MM.1S (cell line): Measurements from ENCODE around the gene NUCB1.
A peak's percentile ranks its signal among the peaks of the same experiment; 100 is the strongest.

Experiments
- DNase-seq: peaks from one replicate; pipeline ENCODE4 v3.0.0-alpha.2; 2015
- H2AFZ ChIP-seq: fragments of 300-600 bp; sonication (generic); 2 replicates; pipeline ENCODE4 v1.6.0; 2016; ENCODE audit warnings: antibody characterized with exemption, low read length
- H3F3A ChIP-seq: fragments of 300-600 bp; sonication (generic); 2 replicates; pipeline ENCODE4 v1.6.1; 2016; ENCODE audit warnings: mild to moderate bottlenecking, antibody characterized with exemption, low read length, moderate library complexity, mixed read lengths; ENCODE audit not compliant: insufficient read depth
- H3K27ac ChIP-seq: fragments of 300-600 bp; sonication (generic); 2 replicates; pipeline ENCODE4 v1.5.1; 2016; ENCODE audit warnings: mild to moderate bottlenecking, low read length
- H3K27me3 ChIP-seq: fragments of 300-600 bp; sonication (generic); replicated peaks from 2 replicates; pipeline ENCODE4 v1.6.0; 2016; ENCODE audit warnings: low read length; ENCODE audit not compliant: insufficient read depth
- H3K36me3 ChIP-seq: fragments of 300-600 bp; sonication (generic); replicated peaks from 2 replicates; pipeline ENCODE4 v1.6.1; 2016; ENCODE audit warnings: mild to moderate bottlenecking, low read length, mixed read lengths; ENCODE audit not compliant: insufficient read depth
- H3K4me1 ChIP-seq: fragments of 300-600 bp; sonication (generic); 2 replicates; pipeline ENCODE4 v1.6.1; 2016; ENCODE audit warnings: low read length, mixed read lengths
- H3K4me2 ChIP-seq: fragments of 300-600 bp; sonication (generic); 2 replicates; pipeline ENCODE4 v1.6.0; 2016; ENCODE audit warnings: low read depth, low read length
- H3K4me3 ChIP-seq: fragments of 300-600 bp; sonication (generic); 2 replicates; pipeline ENCODE4 v1.5.1; 2016; ENCODE audit warnings: low read length, mixed read lengths
- H3K79me2 ChIP-seq: fragments of 300-600 bp; sonication (generic); 2 replicates; pipeline ENCODE4 v1.6.1; 2016; ENCODE audit warnings: mixed run types, low read length, mixed read lengths
- H3K9ac ChIP-seq: fragments of 300-600 bp; sonication (generic); 2 replicates; pipeline ENCODE4 v1.6.1; 2016; ENCODE audit warnings: low read length, mixed read lengths
- H3K9me2 ChIP-seq: fragments of 300-600 bp; sonication (generic); replicated peaks from 2 replicates; pipeline ENCODE4 v1.6.1; 2016; ENCODE audit warnings: mild to moderate bottlenecking, low read length, mixed read lengths; ENCODE audit not compliant: insufficient read depth
- H3K9me3 ChIP-seq: fragments of 300-600 bp; sonication (generic); replicated peaks from 2 replicates; pipeline ENCODE4 v1.6.1; 2016; ENCODE audit warnings: mild to moderate bottlenecking, low read length, mixed read lengths; ENCODE audit not compliant: insufficient read depth
- H4K20me1 ChIP-seq: fragments of 300-600 bp; sonication (generic); 2 replicates; pipeline ENCODE4 v1.6.1; 2016; ENCODE audit warnings: mild to moderate bottlenecking, low read length, moderate library complexity, mixed read lengths; ENCODE audit not compliant: insufficient read depth
- CTCF ChIP-seq: fragments of 300-600 bp; sonication (generic); IDR thresholded peaks from 2 replicates; pipeline ENCODE4 v1.5.1; 2016; ENCODE audit warnings: antibody characterized with exemption, low read length, mixed read lengths
- EZH2 ChIP-seq: fragments of 300-600 bp; sonication (generic); optimal IDR thresholded peaks from 2 replicates; pipeline ENCODE3; 2017; ENCODE audit warnings: low read depth, mild to moderate bottlenecking, antibody characterized with exemption, low read length, mixed read lengths
- EZH2phosphoT487 ChIP-seq: fragments of 300-600 bp; sonication (generic); IDR thresholded peaks from 2 replicates; pipeline ENCODE4 v1.6.1; 2018; ENCODE audit warnings: antibody characterized with exemption, low read length

Gene NUCB1

GRCh38 chr19:48969276-48970138 is 69.4 kb downstream of the NUCB1 start:
- peaks cover 35% of the 10 kb centered on the region for H3F3A ChIP-seq
- no peak for TF ChIP-seq EZH2phosphoT487
- no peak for TF ChIP-seq EZH2
- no peak for TF ChIP-seq CTCF

GRCh38 chr19:48970139-48970766 is 70.1 kb downstream of the NUCB1 start:
- H3K79me2 ChIP-seq, result peaks cover 16% of the 10 kb centered on the region
- peaks cover 31% of the 10 kb centered on the region for H3F3A ChIP-seq
- H3K36me3 ChIP-seq, result no peaks in the 10 kb centered on the region
- no peak for TF ChIP-seq CTCF
- TF ChIP-seq EZH2phosphoT487, result no peak
- no peak for TF ChIP-seq EZH2
- no peaks in the 10 kb centered on the region for H3K9me2 ChIP-seq
- no peaks in the 10 kb centered on the region for H3K9me3 ChIP-seq
- H4K20me1 ChIP-seq, result no peaks in the 10 kb centered on the region
- no peak for DNase-seq
- no peak overlapping the region for H3K27ac ChIP-seq
- no peak overlapping the region for H3K9ac ChIP-seq
- H3K4me3 ChIP-seq, result no peak overlapping the region
- H3K4me2 ChIP-seq, result no peak overlapping the region
- no peaks in the 10 kb centered on the region for H3K27me3 ChIP-seq
- no peak overlapping the region for H2AFZ ChIP-seq
- peaks cover 20% of the 10 kb centered on the region for H3K4me1 ChIP-seq

More at GRCh38 chr19:48969276-48970138, 69.4 kb downstream of the NUCB1 start:
- no peaks in the 10 kb centered on the region for H3K36me3 ChIP-seq
- H3K4me2 ChIP-seq, result no peak overlapping the region
- no peak overlapping the region for H2AFZ ChIP-seq
- H3K4me1 ChIP-seq, result peaks cover 22% of the 10 kb centered on the region
- H3K79me2 ChIP-seq, result peaks cover 19% of the 10 kb centered on the region
- no peak overlapping the region for H3K4me3 ChIP-seq
- no peaks in the 10 kb centered on the region for H3K9me3 ChIP-seq
- H3K27me3 ChIP-seq, result no peaks in the 10 kb centered on the region
- no peak overlapping the region for H3K9ac ChIP-seq
- no peaks in the 10 kb centered on the region for H4K20me1 ChIP-seq
- no peak overlapping the region for H3K27ac ChIP-seq
- H3K9me2 ChIP-seq, result no peaks in the 10 kb centered on the region
- DNase-seq, result peak; percentile 24

- TF ChIP-seq EZH2phosphoT487 (no peak), CTCF (peak; percentile 93)
- no peak overlapping the region for H3K4me2 ChIP-seq
- H3K27ac ChIP-seq, result no peak overlapping the region
- peaks cover 9% of the 10 kb centered on the region for H3K79me2 ChIP-seq
- H3K4me1 ChIP-seq, result peaks cover 20% of the 10 kb centered on the region
- H3K4me3 ChIP-seq, result no peak overlapping the region
- H3K9me2 ChIP-seq, result no peaks in the 10 kb centered on the region
- no peaks in the 10 kb centered on the region for H3K9me3 ChIP-seq
- no peaks in the 10 kb centered on the region for H3K27me3 ChIP-seq
- peak; percentile 72 for DNase-seq
- no peaks in the 10 kb centered on the region for H3K36me3 ChIP-seq
- H4K20me1 ChIP-seq, result no peaks in the 10 kb centered on the region
- peaks cover 29% of the 10 kb centered on the region for H3F3A ChIP-seq
- H2AFZ ChIP-seq, result no peak overlapping the region
- no peak overlapping the region for H3K9ac ChIP-seq
These were observed 70.8 kb downstream of the NUCB1 start for GRCh38 chr19:48970923-48971395.
